PC-9 (cell line): Measurements from ENCODE around the gene RBFOX2. TPM values are rescaled to one million over a fixed set of nuclear protein-coding genes. Genes with fewer than 3 reads are reported as not detected.
A peak's percentile ranks its signal among the peaks of the same experiment; 100 is the strongest.

ENCODE experiments used
- BruUV-seq: library from RNA; stranded (reverse); fragments of 400-500 nt; replicated peaks from 2 replicates; lab custom pipeline; 2021; lab: Mats Ljungman, UMichigan
- CTCF ChIA-PET: fragments of 300-600 bp; sonication (Branson Sonifier 250); formaldehyde crosslinking; loops from one replicate; lab custom pipeline; 2022; ENCODE audit warnings: antibody characterized with exemption; lab: Charles Lee
- POLR2A ChIA-PET: fragments of 300-600 bp; sonication (Branson Sonifier 250); formaldehyde crosslinking; loops from one replicate; lab custom pipeline; 2022; ENCODE audit warnings: antibody characterized with exemption; ENCODE audit not compliant: unreplicated experiment; lab: Charles Lee
- DNase-seq, 2 experiments: peaks; one replicate each; pipeline versions ENCODE4 v3.0.0 to v3.0.0-alpha.2; 2015 to 2022; ENCODE audit warnings: mixed read lengths in 1 of 2
- H2AFZ ChIP-seq: fragments of 200-600 bp; sonication (generic); 2 replicates; pipeline ENCODE4 v1.8.1; 2017; ENCODE audit warnings: antibody characterized with exemption
- H3F3A ChIP-seq: fragments of 200-600 bp; sonication (generic); 2 replicates; pipeline ENCODE4 v1.8.1; 2017; ENCODE audit warnings: antibody characterized with exemption, mild to moderate bottlenecking, low read depth; ENCODE audit not compliant: insufficient read depth
- H3K27ac ChIP-seq: fragments of 200-600 bp; sonication (generic); 2 replicates; pipeline ENCODE4 v1.6.1; 2016; ENCODE audit warnings: mixed run types
- H3K27me3 ChIP-seq: fragments of 200-600 bp; sonication (generic); 2 replicates; pipeline ENCODE4 v1.6.1; 2016; ENCODE audit warnings: low read depth, mixed run types; ENCODE audit not compliant: insufficient read depth
- H3K36me3 ChIP-seq: fragments of 200-600 bp; sonication (generic); 2 replicates; pipeline ENCODE4 v1.6.1; 2016; ENCODE audit warnings: low read depth, mixed run types
- H3K4me1 ChIP-seq: fragments of 200-600 bp; sonication (generic); replicated peaks from 2 replicates; pipeline ENCODE4 v1.6.1; 2016; ENCODE audit warnings: mixed run types; ENCODE audit not compliant: insufficient read depth
- H3K4me2 ChIP-seq: fragments of 200-600 bp; sonication (generic); 2 replicates; pipeline ENCODE4 v1.6.1; 2017; ENCODE audit warnings: mixed run types
- H3K4me3 ChIP-seq: fragments of 200-600 bp; sonication (generic); 2 replicates; pipeline ENCODE4 v1.6.1; 2016; ENCODE audit warnings: mixed run types
- H3K79me2 ChIP-seq: fragments of 200-600 bp; sonication (generic); 2 replicates; pipeline ENCODE4 v1.6.1; 2017; ENCODE audit warnings: low read depth, mixed run types
- H3K9me2 ChIP-seq: fragments of 200-600 bp; sonication (generic); 2 replicates; pipeline ENCODE4 v1.8.1; 2017; ENCODE audit warnings: mild to moderate bottlenecking; ENCODE audit not compliant: insufficient read depth
- H3K9me3 ChIP-seq: fragments of 200-600 bp; sonication (generic); 2 replicates; pipeline ENCODE4 v1.8.1; 2016; ENCODE audit warnings: low read depth; ENCODE audit not compliant: insufficient read depth
- H4K20me1 ChIP-seq: fragments of 200-600 bp; sonication (generic); 2 replicates; pipeline ENCODE4 v1.8.1; 2017; ENCODE audit not compliant: insufficient read depth
- EZH2 ChIP-seq: fragments of 200-600 bp; sonication (generic); IDR thresholded peaks from 2 replicates; pipeline ENCODE4 v1.8.0; 2017; ENCODE audit warnings: antibody characterized with exemption, low read depth
- intact Hi-C: fragments of 100-400 bp; cut with micrococcal nuclease; formaldehyde crosslinking; loops from one replicate; pipeline ENCODE4 v1.10.0; 2022; ENCODE audit not compliant: unreplicated experiment
- total RNA-seq: library from RNA; stranded (reverse); gene quantifications from 2 replicates; pipeline ENCODE4 v1.2.3, GENCODE V29; 2021
- TF ChIP-seq, protein P1 (sequence below): fragments of 200-600 bp; sonication (generic); conservative IDR thresholded peaks from 2 replicates; pipeline ENCODE4 v1.6.1; 2017; ENCODE audit warnings: mixed run types, antibody characterized with exemption, mild to moderate bottlenecking, moderate library complexity

RBFOX2 gene
- total RNA-seq, 1 experiment from 2014 or later, result 109 TPM

DNA sequence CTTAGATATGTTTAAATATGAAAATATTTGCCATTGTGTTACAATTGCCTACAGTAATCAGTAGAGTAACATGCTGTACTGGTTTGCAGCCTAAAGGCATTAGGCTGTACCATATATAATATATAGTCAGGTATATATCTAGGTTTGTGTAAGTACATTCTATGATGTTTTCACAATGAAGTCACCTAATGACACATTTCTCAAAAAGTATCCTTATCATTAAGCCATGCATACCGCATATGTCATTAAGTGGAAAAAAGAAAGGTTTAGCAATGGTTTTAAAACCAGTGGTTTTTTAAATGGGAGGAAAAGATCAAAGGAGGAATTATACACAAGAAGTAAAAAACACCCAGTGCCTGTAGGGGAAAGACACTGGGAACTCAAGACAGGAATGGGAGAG is 122.7 kb downstream of the RBFOX2 start:
- POLR2A ChIA-PET, result interaction anchor here (0.5 kb wide), 1 partner anchor 188 kb away, joined by 12 read pairs; the partner anchor contains the start of gene APOL5
- Histone ChIP-seq H2AFZ (no peak overlapping the region), H3K27ac (no peak overlapping the region), H3K9me2 (no peaks in the 10 kb centered on the region), H3K36me3 (no peaks in the 10 kb centered on the region), H3K4me3 (no peak overlapping the region), H3K9me3 (no peaks in the 10 kb centered on the region), H4K20me1 (0 out of 2 replicates have a peak, but pooled peaks cover 8% of the 10 kb centered on the region), H3K27me3 (no peaks in the 10 kb centered on the region), H3K4me1 (peaks cover 65% of the 10 kb centered on the region), H3F3A (peaks cover 42% of the 10 kb centered on the region), H3K4me2 (no peak overlapping the region), H3K79me2 (peaks cover 97% of the 10 kb centered on the region)
- CTCF ChIA-PET, result no interaction called here
- no peak for TF ChIP-seq EZH2
- TF ChIP-seq, protein P1, sequence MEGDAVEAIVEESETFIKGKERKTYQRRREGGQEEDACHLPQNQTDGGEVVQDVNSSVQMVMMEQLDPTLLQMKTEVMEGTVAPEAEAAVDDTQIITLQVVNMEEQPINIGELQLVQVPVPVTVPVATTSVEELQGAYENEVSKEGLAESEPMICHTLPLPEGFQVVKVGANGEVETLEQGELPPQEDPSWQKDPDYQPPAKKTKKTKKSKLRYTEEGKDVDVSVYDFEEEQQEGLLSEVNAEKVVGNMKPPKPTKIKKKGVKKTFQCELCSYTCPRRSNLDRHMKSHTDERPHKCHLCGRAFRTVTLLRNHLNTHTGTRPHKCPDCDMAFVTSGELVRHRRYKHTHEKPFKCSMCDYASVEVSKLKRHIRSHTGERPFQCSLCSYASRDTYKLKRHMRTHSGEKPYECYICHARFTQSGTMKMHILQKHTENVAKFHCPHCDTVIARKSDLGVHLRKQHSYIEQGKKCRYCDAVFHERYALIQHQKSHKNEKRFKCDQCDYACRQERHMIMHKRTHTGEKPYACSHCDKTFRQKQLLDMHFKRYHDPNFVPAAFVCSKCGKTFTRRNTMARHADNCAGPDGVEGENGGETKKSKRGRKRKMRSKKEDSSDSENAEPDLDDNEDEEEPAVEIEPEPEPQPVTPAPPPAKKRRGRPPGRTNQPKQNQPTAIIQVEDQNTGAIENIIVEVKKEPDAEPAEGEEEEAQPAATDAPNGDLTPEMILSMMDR, result no peak
- BruUV-seq, result no TSS peak
- intact Hi-C loops, result no loop called here
- peak in 1 of 2 experiments; percentile 63 for DNase-seq

- Histone ChIP-seq H3K36me3 (no peaks in the 10 kb centered on the region), H3K4me2 (no peak overlapping the region)
- BruUV-seq, result no TSS peak
These were observed 123.9 kb downstream of the RBFOX2 start for GRCh38 chr22:35904752-35905151.

GRCh38 chr22:35904336-35904692 is 124.3 kb downstream of the RBFOX2 start:
- Histone ChIP-seq H3K9me3 (no peaks in the 10 kb centered on the region), H3K4me2 (peak overlapping the region; percentile 48), H3K27me3 (no peaks in the 10 kb centered on the region), H3F3A (peaks cover 48% of the 10 kb centered on the region), H3K79me2 (peaks cover 92% of the 10 kb centered on the region), H2AFZ (no peak overlapping the region), H3K4me1 (peaks cover 73% of the 10 kb centered on the region), H3K4me3 (no peak overlapping the region), H3K9me2 (no peaks in the 10 kb centered on the region), H3K36me3 (no peaks in the 10 kb centered on the region), H4K20me1 (0 out of 2 replicates have a peak, but pooled peaks cover 8% of the 10 kb centered on the region), H3K27ac (peak overlapping the region; percentile 57)
- no peak for DNase-seq
- no peak for TF ChIP-seq EZH2
- TF ChIP-seq, protein P1, result no peak
- ChIA-PET CTCF (no interaction called here), POLR2A (no interaction called here)
- BruUV-seq, result no TSS peak
- intact Hi-C loops, result no loop called here

More at GRCh38 chr22:35904752-35905151, 123.9 kb downstream of the RBFOX2 start:
- peak overlapping the region; percentile 57; the same call in 1 of the 2 replicates for H3K27ac ChIP-seq
- peaks cover 44% of the 10 kb centered on the region for H3F3A ChIP-seq
- no peaks in the 10 kb centered on the region for H3K9me2 ChIP-seq
- H3K4me1 ChIP-seq, result peaks cover 69% of the 10 kb centered on the region
- H3K9me3 ChIP-seq, result no peaks in the 10 kb centered on the region
- intact Hi-C loops, result no loop called here
- H3K27me3 ChIP-seq, result no peaks in the 10 kb centered on the region
- H4K20me1 ChIP-seq, result 0 out of 2 replicates have a peak, but pooled peaks cover 8% of the 10 kb centered on the region
- no peak overlapping the region for H2AFZ ChIP-seq
- POLR2A ChIA-PET, result no interaction called here
- DNase-seq, result no peak
- H3K79me2 ChIP-seq, result peaks cover 92% of the 10 kb centered on the region
- CTCF ChIA-PET, result no interaction called here
- TF ChIP-seq EZH2, result no peak
- TF ChIP-seq, protein P1, result no peak
- H3K4me3 ChIP-seq, result no peak overlapping the region
